Smooth muscle cell (in vitro differentiated cells): ENCODE data around the gene PER2. TPM values are rescaled to one million over a fixed set of nuclear protein-coding genes. Genes with fewer than 3 reads are reported as not detected.

ENCODE experiments used
- DNase-seq: peaks from one replicate; lab custom pipeline; 2025; ENCODE audit not compliant: unreplicated experiment; lab: John Stamatoyannopoulos, UW
- H2AFZ ChIP-seq: fragments of 200-600 bp; sonication (generic); 2 replicates; pipeline ENCODE4 v1.6.0; 2016; ENCODE audit warnings: antibody characterized with exemption, low read depth, mild to moderate bottlenecking
- H3F3A ChIP-seq: fragments of 200-600 bp; sonication (generic); 2 replicates; pipeline ENCODE4 v1.6.0; 2017; ENCODE audit warnings: antibody characterized with exemption, low read depth
- H3K27ac ChIP-seq: fragments of 200-600 bp; sonication (generic); 2 replicates; pipeline ENCODE4 v1.5.1; 2016; ENCODE audit warnings: low read depth, mild to moderate bottlenecking
- H3K27me3 ChIP-seq: fragments of 200-600 bp; sonication (generic); 2 replicates; pipeline ENCODE4 v1.6.1; 2016; ENCODE audit warnings: low read depth, mild to moderate bottlenecking
- H3K36me3 ChIP-seq: fragments of 200-600 bp; sonication (generic); 2 replicates; pipeline ENCODE4 v1.5.1; 2016; ENCODE audit warnings: low read depth
- H3K4me1 ChIP-seq: fragments of 200-600 bp; sonication (generic); 2 replicates; pipeline ENCODE4 v1.5.1; 2016; ENCODE audit warnings: low read depth
- H3K4me2 ChIP-seq: fragments of 200-600 bp; sonication (generic); 2 replicates; pipeline ENCODE4 v1.6.0; 2016; ENCODE audit warnings: mild to moderate bottlenecking
- H3K4me3 ChIP-seq: fragments of 200-600 bp; sonication (generic); 2 replicates; pipeline ENCODE4 v1.5.1; 2016; ENCODE audit warnings: mild to moderate bottlenecking
- H3K79me2 ChIP-seq: fragments of 200-600 bp; sonication (generic); 2 replicates; pipeline ENCODE4 v1.6.0; 2016; ENCODE audit warnings: low read depth, mild to moderate bottlenecking
- H3K9ac ChIP-seq: fragments of 200-600 bp; sonication (generic); 2 replicates; pipeline ENCODE4 v1.6.0; 2016; ENCODE audit warnings: low read depth
- H3K9me3 ChIP-seq: fragments of 200-600 bp; sonication (generic); replicated peaks from 2 replicates; pipeline ENCODE4 v1.5.1; 2016; ENCODE audit warnings: low read depth
- H4K20me1 ChIP-seq: fragments of 200-600 bp; sonication (generic); 2 replicates; pipeline ENCODE4 v1.6.0; 2016; ENCODE audit warnings: low read depth
- CTCF ChIP-seq: fragments of 200-600 bp; sonication (generic); IDR thresholded peaks from 2 replicates; pipeline ENCODE4 v1.5.1; 2017; ENCODE audit warnings: borderline replicate concordance, mild to moderate bottlenecking, antibody characterized with exemption; ENCODE audit not compliant: insufficient read depth, poor library complexity, severe bottlenecking
- WGBS: methylation state at CpG from one replicate; pipeline ENCODE4 v1.1.7; 2016; ENCODE audit warnings: low lambda C conversion rate; 5-methylcytosine and 5-hydroxymethylcytosine counted together
- polyA plus RNA-seq: library from polyadenylated mRNA; unstranded; fragments of >200 nt; fragmentation: Nextera tagmentation; extraction: Ambion mirVana; gene quantifications from 2 replicates; pipeline ENCODE4 v1.2.1, GENCODE V29; 2016
- total RNA-seq: library from RNA; depleted of rRNA; stranded (reverse); fragments of >200 nt; gene quantifications from 2 replicates; pipeline ENCODE4 v1.2.3, GENCODE V29; 2014

Gene PER2
- total and polyA plus RNA-seq, 2 experiments from 2014 or later = 3.5 to 9.7 TPM

- H3K4me3 ChIP-seq = no peak overlapping the region
- H3K79me2 ChIP-seq = no peaks in the 10 kb centered on the region
- H3K9me3 ChIP-seq = no peaks in the 10 kb centered on the region
- DNase-seq = no peak
- 88% methylated on average over 13 of the region's 13 CpGs for WGBS
- no peak overlapping the region for H3K9ac ChIP-seq
- H3K4me1 ChIP-seq = no peaks in the 10 kb centered on the region
- no peaks in the 10 kb centered on the region for H4K20me1 ChIP-seq
- no peaks in the 10 kb centered on the region for H3K36me3 ChIP-seq
- no peak overlapping the region for H3K27ac ChIP-seq
- H3F3A ChIP-seq = no peaks in the 10 kb centered on the region
- no peak overlapping the region for H3K4me2 ChIP-seq
- TF ChIP-seq CTCF = no peak
- H3K27me3 ChIP-seq = no peaks in the 10 kb centered on the region
- no peak overlapping the region for H2AFZ ChIP-seq
Observed at GRCh38 chr2:238225121-238225520, 63.3 kb downstream of the PER2 start.

- H3K4me1 ChIP-seq = no peaks in the 10 kb centered on the region
Observed at GRCh38 chr2:238224356-238225035, 63.9 kb downstream of the PER2 start.

GRCh38 chr2:238220892-238221521, 67.4 kb downstream of the PER2 start:
- Histone ChIP-seq H3K27me3 (no peaks in the 10 kb centered on the region), H3K27ac (no peak overlapping the region), H3K4me2 (no peak overlapping the region), H3K9ac (no peak overlapping the region), H4K20me1 (no peaks in the 10 kb centered on the region), H2AFZ (no peak overlapping the region), H3K79me2 (no peaks in the 10 kb centered on the region), H3K4me3 (no peak overlapping the region), H3K9me3 (no peaks in the 10 kb centered on the region), H3K4me1 (no peaks in the 10 kb centered on the region), H3F3A (no peaks in the 10 kb centered on the region), H3K36me3 (no peaks in the 10 kb centered on the region)
- TF ChIP-seq CTCF = no peak
- WGBS = 92% methylated on average over 23 of the region's 23 CpGs
- no peak for DNase-seq

More at GRCh38 chr2:238224356-238225035, 63.9 kb downstream of the PER2 start:
- DNase-seq = no peak
- no peak overlapping the region for H3K9ac ChIP-seq
- no peaks in the 10 kb centered on the region for H3K27me3 ChIP-seq
- H3K9me3 ChIP-seq = no peaks in the 10 kb centered on the region
- TF ChIP-seq CTCF = no peak
- no peaks in the 10 kb centered on the region for H4K20me1 ChIP-seq
- H3F3A ChIP-seq = no peaks in the 10 kb centered on the region
- no peak overlapping the region for H2AFZ ChIP-seq
- H3K79me2 ChIP-seq = no peaks in the 10 kb centered on the region
- no peaks in the 10 kb centered on the region for H3K36me3 ChIP-seq
- H3K4me3 ChIP-seq = no peak overlapping the region
- H3K27ac ChIP-seq = no peak overlapping the region
- 95% methylated on average over 25 of the region's 29 CpGs for WGBS
- no peak overlapping the region for H3K4me2 ChIP-seq
